ENCODE data around the gene CDH8.

DNA sequence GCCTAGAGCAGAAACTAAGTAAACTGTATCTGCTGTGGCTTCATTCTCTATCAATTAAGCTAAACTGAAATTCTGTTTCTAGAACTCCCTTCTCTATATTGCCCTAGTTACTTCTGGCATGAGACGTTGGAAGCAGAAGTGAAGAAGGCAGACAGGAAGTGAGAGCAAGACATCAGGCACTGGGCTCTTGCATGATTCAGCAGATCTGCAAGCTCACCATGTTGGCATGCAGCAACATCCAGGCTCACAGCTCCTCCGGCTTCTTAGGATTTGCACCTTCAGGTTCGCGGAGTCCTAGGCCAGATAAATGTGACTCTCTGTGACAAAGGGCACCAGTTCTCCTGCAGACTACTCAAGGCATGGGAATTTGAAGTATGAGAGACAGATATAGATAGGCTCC is 148.3 kb downstream of the CDH8 start:
- TF ChIP-seq, protein P1, sequence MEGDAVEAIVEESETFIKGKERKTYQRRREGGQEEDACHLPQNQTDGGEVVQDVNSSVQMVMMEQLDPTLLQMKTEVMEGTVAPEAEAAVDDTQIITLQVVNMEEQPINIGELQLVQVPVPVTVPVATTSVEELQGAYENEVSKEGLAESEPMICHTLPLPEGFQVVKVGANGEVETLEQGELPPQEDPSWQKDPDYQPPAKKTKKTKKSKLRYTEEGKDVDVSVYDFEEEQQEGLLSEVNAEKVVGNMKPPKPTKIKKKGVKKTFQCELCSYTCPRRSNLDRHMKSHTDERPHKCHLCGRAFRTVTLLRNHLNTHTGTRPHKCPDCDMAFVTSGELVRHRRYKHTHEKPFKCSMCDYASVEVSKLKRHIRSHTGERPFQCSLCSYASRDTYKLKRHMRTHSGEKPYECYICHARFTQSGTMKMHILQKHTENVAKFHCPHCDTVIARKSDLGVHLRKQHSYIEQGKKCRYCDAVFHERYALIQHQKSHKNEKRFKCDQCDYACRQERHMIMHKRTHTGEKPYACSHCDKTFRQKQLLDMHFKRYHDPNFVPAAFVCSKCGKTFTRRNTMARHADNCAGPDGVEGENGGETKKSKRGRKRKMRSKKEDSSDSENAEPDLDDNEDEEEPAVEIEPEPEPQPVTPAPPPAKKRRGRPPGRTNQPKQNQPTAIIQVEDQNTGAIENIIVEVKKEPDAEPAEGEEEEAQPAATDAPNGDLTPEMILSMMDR (IDR thresholded peaks at IDR 0.05) = no peak
- TF ChIP-seq POLR2A (IDR thresholded peaks at IDR 0.05) = no peak

Data from testis (tissue), 2 donors.